ENCODE data around the gene ARL1.

GRCh38 chr12:101351682-101352081, 55.9 kb downstream of the ARL1 start:
- TF ChIP-seq CTCF (conservative IDR thresholded peaks at IDR 0.05), result no peak
- TF ChIP-seq EZH2 (IDR thresholded peaks at IDR 0.05; ENCODE audit: low read depth), result no peak
